H9 (cell line): ENCODE data around the gene MECP2. TPM values are rescaled to one million over a fixed set of nuclear protein-coding genes. Genes with fewer than 3 reads are reported as not detected.

Source experiments
- DNase-seq: peaks from one replicate; pipeline ENCODE4 v3.0.0-alpha.2; 2017
- H2AFZ ChIP-seq: one replicate; pipeline ENCODE4 v1.6.1; 2013; ENCODE audit warnings: mild to moderate bottlenecking, low read length, control low read depth, moderate library complexity
- H2AK5ac ChIP-seq: 2 replicates; pipeline ENCODE4 v1.6.1; 2013; ENCODE audit warnings: low read length, control low read depth, mixed read lengths; ENCODE audit not compliant: insufficient read length
- H2BK120ac ChIP-seq: one replicate; pipeline ENCODE4 v1.6.1; 2013; ENCODE audit warnings: low read depth, mild to moderate bottlenecking, low read length, control low read depth, inconsistent platforms; ENCODE audit not compliant: poor library complexity, severe bottlenecking
- H2BK12ac ChIP-seq: 2 replicates; pipeline ENCODE4 v1.6.1; 2013; ENCODE audit warnings: low read length, control low read depth, mixed read lengths, low read depth; ENCODE audit not compliant: insufficient read length
- H2BK15ac ChIP-seq: 2 replicates; pipeline ENCODE4 v1.6.1; 2013; ENCODE audit warnings: low read depth, low read length, control low read depth
- H2BK20ac ChIP-seq: one replicate; pipeline ENCODE4 v1.6.1; 2013; ENCODE audit warnings: low read depth, mild to moderate bottlenecking, low read length, control low read depth, inconsistent platforms; ENCODE audit not compliant: poor library complexity, severe bottlenecking
- H2BK5ac ChIP-seq: 2 replicates; pipeline ENCODE4 v1.6.1; 2013; ENCODE audit warnings: low read length, control low read depth, mixed read lengths; ENCODE audit not compliant: insufficient read length
- H3K14ac ChIP-seq: 2 replicates; pipeline ENCODE4 v1.6.1; 2013; ENCODE audit warnings: low read length, control low read depth; ENCODE audit not compliant: insufficient read depth
- H3K18ac ChIP-seq: 2 replicates; pipeline ENCODE4 v1.6.1; 2013; ENCODE audit warnings: low read depth, mild to moderate bottlenecking, mixed read lengths, low read length, control low read depth; ENCODE audit not compliant: insufficient read length
- H3K23ac ChIP-seq: 2 replicates; pipeline ENCODE4 v1.6.1; 2013; ENCODE audit warnings: low read length, control low read depth, mixed read lengths, low read depth; ENCODE audit not compliant: insufficient read length
- H3K23me2 ChIP-seq: 2 replicates; pipeline ENCODE4 v1.6.1; 2013; ENCODE audit warnings: low read depth, mild to moderate bottlenecking, mixed read lengths, low read length, control low read depth; ENCODE audit not compliant: insufficient read length, poor library complexity, severe bottlenecking
- H3K27ac ChIP-seq: 2 replicates; pipeline ENCODE4 v1.5.1; 2013; ENCODE audit warnings: low read length, control low read depth, mixed read lengths, low read depth; ENCODE audit not compliant: insufficient read length
- H3K27me3 ChIP-seq: 2 replicates; pipeline ENCODE4 v1.6.1; 2013; ENCODE audit warnings: low read length, control low read depth, inconsistent platforms; ENCODE audit not compliant: insufficient read depth
- H3K4ac ChIP-seq: 2 replicates; pipeline ENCODE4 v1.6.1; 2013; ENCODE audit warnings: low read depth, mild to moderate bottlenecking, control low read depth, inconsistent platforms, low read length, moderate library complexity
- H3K4me1 ChIP-seq: 2 replicates; pipeline ENCODE4 v1.6.1; 2013; ENCODE audit warnings: low read length, control low read depth, inconsistent platforms; ENCODE audit not compliant: insufficient read depth
- H3K4me2 ChIP-seq: 2 replicates; pipeline ENCODE4 v1.6.1; 2013; ENCODE audit warnings: low read length, control low read depth, mixed read lengths; ENCODE audit not compliant: insufficient read length, insufficient read depth
- H3K56ac ChIP-seq: 2 replicates; pipeline ENCODE4 v1.6.1; 2013; ENCODE audit warnings: low read depth, mild to moderate bottlenecking, mixed read lengths, low read length, control low read depth; ENCODE audit not compliant: insufficient read length
- H3K79me1 ChIP-seq: 2 replicates; pipeline ENCODE4 v1.6.1; 2013; ENCODE audit warnings: low read depth, mild to moderate bottlenecking, moderate library complexity, low read length, control low read depth, inconsistent platforms; ENCODE audit not compliant: insufficient read depth, poor library complexity, severe bottlenecking
- H3K79me2 ChIP-seq: 2 replicates; pipeline ENCODE4 v1.6.1; 2013; ENCODE audit warnings: low read length, control low read depth, inconsistent platforms; ENCODE audit not compliant: insufficient read depth
- H3K9ac ChIP-seq: 2 replicates; pipeline ENCODE4 v1.6.1; 2013; ENCODE audit warnings: low read length, control low read depth, mixed read lengths; ENCODE audit not compliant: insufficient read length; ENCODE audit errors: extremely low read depth
- H3K9me3 ChIP-seq: one replicate; pipeline ENCODE4 v1.6.1; 2013; ENCODE audit warnings: low read depth, low read length, inconsistent platforms; ENCODE audit not compliant: control insufficient read depth
- H3T11ph ChIP-seq: one replicate; pipeline ENCODE4 v1.6.1; 2013; ENCODE audit warnings: mild to moderate bottlenecking, low read length, control low read depth, inconsistent platforms
- H4K20me1 ChIP-seq: one replicate; pipeline ENCODE4 v1.6.1; 2013; ENCODE audit not compliant: control insufficient read depth, insufficient read length, insufficient read depth
- H4K5ac ChIP-seq: 2 replicates; pipeline ENCODE4 v1.6.1; 2013; ENCODE audit warnings: low read depth, mild to moderate bottlenecking, mixed read lengths, low read length, control low read depth; ENCODE audit not compliant: insufficient read length
- H4K8ac ChIP-seq: replicated peaks from 2 replicates; pipeline ENCODE4 v1.6.1; 2013; ENCODE audit warnings: low read length, control low read depth, mixed read lengths, low read depth; ENCODE audit not compliant: insufficient read length
- H4K91ac ChIP-seq: 2 replicates; pipeline ENCODE4 v1.6.1; 2013; ENCODE audit warnings: low read depth, mild to moderate bottlenecking, moderate library complexity, mixed read lengths, low read length, control low read depth; ENCODE audit not compliant: insufficient read length
- H3K27ac Mint-ChIP-seq, 3 experiments: 2 replicates in 2 of 3; 3 replicates in 1 of 3; pipeline ENCODE4 v1.8.0; 2020 to 2021; ENCODE audit warnings: mixed read lengths in 3 of 3, mild to moderate bottlenecking in 1 of 3, moderate library complexity in 1 of 3
- H3K27me3 Mint-ChIP-seq: 2 replicates; pipeline ENCODE4 v1.8.0; 2021; ENCODE audit warnings: low read depth, mild to moderate bottlenecking, moderate library complexity, mixed read lengths
- H3K36me3 Mint-ChIP-seq, 3 experiments: 2 replicates in 2 of 3; 3 replicates in 1 of 3; pipeline ENCODE4 v1.8.0; 2020 to 2021; ENCODE audit warnings: low read depth in 3 of 3, mixed read lengths in 3 of 3; ENCODE audit not compliant: insufficient read depth in 1 of 3
- H3K4me1 Mint-ChIP-seq, 2 experiments: 2 replicates each; pipeline ENCODE4 v1.8.0; 2020; ENCODE audit warnings: mixed read lengths in 2 of 2
- H3K4me3 Mint-ChIP-seq, 2 experiments: 2 replicates in 1 of 2; 3 replicates in 1 of 2; pipeline ENCODE4 v1.8.0; 2020 to 2021; ENCODE audit warnings: mild to moderate bottlenecking in 2 of 2, mixed read lengths in 2 of 2, moderate library complexity in 1 of 2
- H3K9me3 Mint-ChIP-seq, 2 experiments: 2 replicates in 1 of 2; 3 replicates in 1 of 2; pipeline ENCODE4 v1.8.0; 2020; ENCODE audit warnings: mild to moderate bottlenecking in 2 of 2, mixed read lengths in 2 of 2, moderate library complexity in 1 of 2
- CTCF ChIP-seq: fragments of 200-600 bp; sonication (generic); conservative IDR thresholded peaks from 3 replicates; pipeline ENCODE4 v1.8.0; 2021; ENCODE audit warnings: antibody characterized with exemption, mild to moderate bottlenecking
- WGBS: extraction: QIAGEN DNeasy Blood & Tissue Kit; methylation state at CpG from one replicate; pipeline ENCODE4 v1.1.7; 2013; ENCODE audit warnings: missing lambda C conversion rate, low lambda C conversion rate, mixed read lengths; ENCODE audit not compliant: insufficient read length; ENCODE audit errors: extremely low coverage; 5-methylcytosine and 5-hydroxymethylcytosine counted together
- total RNA-seq: library from RNA; stranded (reverse); gene quantifications from 2 replicates; pipeline ENCODE4 v1.2.1, GENCODE V29; 2021

Gene MECP2
- total RNA-seq, 1 experiment from 2014 or later, result 32.2 TPM

DNA sequence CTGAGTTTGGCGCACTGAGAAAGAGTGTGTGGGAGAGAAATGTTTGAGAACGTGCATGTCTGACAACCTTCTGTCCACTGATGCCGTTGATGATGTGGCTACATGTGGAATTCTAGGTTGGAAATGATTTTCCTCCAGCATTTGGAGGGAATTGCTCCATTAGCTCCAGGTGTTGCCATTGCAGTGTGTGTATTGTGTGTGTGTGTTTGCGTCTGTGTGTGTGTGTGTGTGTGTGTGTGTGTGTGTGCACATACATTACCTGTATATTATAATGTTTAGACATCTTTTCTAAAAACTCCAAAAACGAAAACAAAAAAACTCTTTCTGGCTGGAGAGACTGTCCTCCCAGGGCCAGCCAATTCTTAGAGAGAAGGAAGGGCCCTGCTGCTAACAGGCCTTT, 18.2 kb upstream of the MECP2 start:
- no peak overlapping the region for H4K5ac ChIP-seq
- no CpG with 5 or more reads among the region's 5 CpGs for WGBS
- no peak for TF ChIP-seq CTCF
- H2AK5ac ChIP-seq, result no peak overlapping the region
- H3K9me3 ChIP-seq, result peaks cover 21% of the 10 kb centered on the region
- DNase-seq, result no peak
- no peak overlapping the region for H3K9ac ChIP-seq
- no peak overlapping the region for H3K4ac ChIP-seq
- H3K4me1 ChIP-seq, result no peaks in the 10 kb centered on the region
- H3K23ac ChIP-seq, result no peak overlapping the region
- H3K23me2 ChIP-seq, result no peaks in the 10 kb centered on the region
- H3K18ac ChIP-seq, result no peak overlapping the region
- H2BK20ac ChIP-seq, result no peak overlapping the region
- Mint-ChIP-seq H3K4me1 (peaks cover 0 to 5% of the 10 kb centered on the region in 2 experiments; a peak in 2 of 4 replicates), H3K4me3 (no peak overlapping the region), H3K9me3 (peaks cover 79 to 84% of the 10 kb centered on the region in 2 experiments), H3K27ac (no peak overlapping the region), H3K36me3 (peaks cover 0 to 10% (median 8%) of the 10 kb centered on the region in 3 experiments; a peak in 5 of 7 replicates), H3K27me3 (peaks cover 3% of the 10 kb centered on the region; the same call in 1 of the 2 replicates)
- no peaks in the 10 kb centered on the region for H3K79me2 ChIP-seq
- H3K27ac ChIP-seq, result no peak overlapping the region
- H3K27me3 ChIP-seq, result no peaks in the 10 kb centered on the region; the same call in 1 of the 2 replicates
- no peak overlapping the region for H2BK15ac ChIP-seq
- no peak overlapping the region for H2AFZ ChIP-seq
- H3K56ac ChIP-seq, result no peak overlapping the region
- no peak overlapping the region for H3T11ph ChIP-seq
- H4K91ac ChIP-seq, result no peak overlapping the region
- H3K4me2 ChIP-seq, result no peak overlapping the region
- H2BK5ac ChIP-seq, result no peak overlapping the region
- H3K79me1 ChIP-seq, result no peaks in the 10 kb centered on the region
- no peak overlapping the region for H2BK12ac ChIP-seq
- H4K20me1 ChIP-seq, result no peaks in the 10 kb centered on the region
- no peak overlapping the region for H4K8ac ChIP-seq
- no peak overlapping the region for H3K14ac ChIP-seq
- no peak overlapping the region for H2BK120ac ChIP-seq
